HepG2 (cell line): Measurements from ENCODE around the gene MLX. TPM values are rescaled to one million over a fixed set of nuclear protein-coding genes. Genes with fewer than 3 reads are reported as not detected.

Source experiments
- FOXM1 ChIP-seq: sonication (generic); formaldehyde crosslinking; IDR thresholded peaks from 2 replicates; pipeline ENCODE4 v1.5.0; 2020; ENCODE audit warnings: missing genetic modification reagents
- GABPB1 ChIP-seq: IDR thresholded peaks from 2 replicates; pipeline ENCODE4 v1.6.1; 2016; ENCODE audit warnings: mild to moderate bottlenecking, missing genetic modification reagents, moderate library complexity, missing compliant biosample characterization
- HOXA7 ChIP-seq: sonication (generic); formaldehyde crosslinking; IDR thresholded peaks from 2 replicates; pipeline ENCODE4 v1.8.1; 2022; ENCODE audit warnings: mild to moderate bottlenecking, missing genetic modification reagents, moderate library complexity
- ISL2 ChIP-seq: sonication (generic); formaldehyde crosslinking; IDR thresholded peaks from 2 replicates; pipeline ENCODE4 v1.5.0; 2020; ENCODE audit warnings: missing genetic modification reagents
- MEIS1 ChIP-seq: sonication (generic); formaldehyde crosslinking; IDR thresholded peaks from 2 replicates; pipeline ENCODE4 v1.9.0; 2021; ENCODE audit warnings: mild to moderate bottlenecking, missing genetic modification reagents, moderate library complexity, borderline replicate concordance
- MIER3 ChIP-seq: IDR thresholded peaks from 2 replicates; pipeline ENCODE4 v1.6.1; 2016; ENCODE audit warnings: missing compliant biosample characterization, borderline replicate concordance
- NAIF1 ChIP-seq: sonication (generic); formaldehyde crosslinking; IDR thresholded peaks from 2 replicates; pipeline ENCODE4 v1.5.0; 2020; ENCODE audit warnings: mild to moderate bottlenecking, missing genetic modification reagents, borderline replicate concordance
- PAF1 ChIP-seq: IDR thresholded peaks from 2 replicates; pipeline ENCODE4 v1.6.1; 2016; ENCODE audit warnings: missing genetic modification reagents, missing compliant biosample characterization
- PHB2 ChIP-seq: fragments of 450-650 bp; IDR thresholded peaks from 2 replicates; pipeline ENCODE4 v1.6.1; 2018; ENCODE audit not compliant: partially characterized antibody
- POLR2AphosphoS2 ChIP-seq: IDR thresholded peaks from 2 replicates; pipeline ENCODE4 v1.6.1; 2011; ENCODE audit warnings: low read depth, low read length, improper control_type of control experiment
- RAD21 ChIP-seq: fragments of 450-650 bp; formaldehyde crosslinking; IDR thresholded peaks from 2 replicates; pipeline ENCODE4 v1.5.0; 2020; ENCODE audit warnings: mild to moderate bottlenecking
- RBM39 ChIP-seq: fragments of 200-400 bp; formaldehyde crosslinking; IDR thresholded peaks from one replicate; pipeline ENCODE4 v1.6.1; 2018; ENCODE audit warnings: antibody characterized with exemption, mild to moderate bottlenecking, low read depth, low read length; ENCODE audit not compliant: poor library complexity, severe bottlenecking
- TGIF2 ChIP-seq: IDR thresholded peaks from 2 replicates; pipeline ENCODE4 v1.6.1; 2016; ENCODE audit warnings: control low read depth, missing compliant biosample characterization
- ZFP1 ChIP-seq: IDR thresholded peaks from 2 replicates; pipeline ENCODE4 v1.6.1; 2016
- ZFP82 ChIP-seq: sonication (generic); formaldehyde crosslinking; IDR thresholded peaks from 2 replicates; pipeline ENCODE4 v1.5.1; 2020; ENCODE audit warnings: mild to moderate bottlenecking, missing genetic modification reagents, borderline replicate concordance
- ZNF224 ChIP-seq: sonication (generic); formaldehyde crosslinking; IDR thresholded peaks from 2 replicates; pipeline ENCODE4 v1.5.0; 2020; ENCODE audit warnings: mild to moderate bottlenecking, missing genetic modification reagents
- ZNF30 ChIP-seq: sonication (generic); formaldehyde crosslinking; IDR thresholded peaks from 2 replicates; pipeline ENCODE4 v1.5.0; 2020; ENCODE audit warnings: mild to moderate bottlenecking, missing genetic modification reagents
- ZNF317 ChIP-seq: sonication (generic); formaldehyde crosslinking; IDR thresholded peaks from 2 replicates; pipeline ENCODE4 v1.5.0; 2020; ENCODE audit warnings: mild to moderate bottlenecking, missing genetic modification reagents
- polyA plus RNA-seq, 8 experiments: library from polyadenylated mRNA; depleted of rRNA in 3 of 8; stranded (reverse) in 7 of 8; unstranded in 1 of 8; fragments of >200 nt; fragmentation: Illumina TruSeq in 4 of 8; extraction: Trizol in 4 of 8; gene quantifications; 2 replicates each; pipeline versions ENCODE4 v1.2.1 to v1.2.3, GENCODE V29; 2011 to 2016; ENCODE audit warnings: low read depth in 4 of 8, missing spikeins in 1 of 8, mixed read lengths in 1 of 8; ENCODE audit not compliant: insufficient read depth in 1 of 8
- total RNA-seq, 5 experiments: library from RNA; depleted of rRNA; stranded (reverse); fragments of >200 nt; fragmentation: Illumina TruSeq; extraction: Trizol; gene quantifications; 2 replicates each; pipeline ENCODE4 v1.2.3, GENCODE V29; 2016; ENCODE audit warnings: low read depth in 1 of 5
- TF ChIP-seq, protein P1 (sequence below): sonication (generic); formaldehyde crosslinking; conservative IDR thresholded peaks from 2 replicates; pipeline ENCODE4 v1.4.0; 2020; ENCODE audit warnings: missing genetic modification reagents
- TF ChIP-seq, protein P2 (sequence below): sonication (generic); formaldehyde crosslinking; IDR thresholded peaks from 2 replicates; pipeline ENCODE4 v1.4.0; 2020; ENCODE audit warnings: missing genetic modification reagents

The MLX gene
- total and polyA plus RNA-seq, 2 of the 13 experiments (the other 11 are each of a cell fraction or from before 2014, with no cell fraction given): 38.9 to 74.4 TPM

DNA sequence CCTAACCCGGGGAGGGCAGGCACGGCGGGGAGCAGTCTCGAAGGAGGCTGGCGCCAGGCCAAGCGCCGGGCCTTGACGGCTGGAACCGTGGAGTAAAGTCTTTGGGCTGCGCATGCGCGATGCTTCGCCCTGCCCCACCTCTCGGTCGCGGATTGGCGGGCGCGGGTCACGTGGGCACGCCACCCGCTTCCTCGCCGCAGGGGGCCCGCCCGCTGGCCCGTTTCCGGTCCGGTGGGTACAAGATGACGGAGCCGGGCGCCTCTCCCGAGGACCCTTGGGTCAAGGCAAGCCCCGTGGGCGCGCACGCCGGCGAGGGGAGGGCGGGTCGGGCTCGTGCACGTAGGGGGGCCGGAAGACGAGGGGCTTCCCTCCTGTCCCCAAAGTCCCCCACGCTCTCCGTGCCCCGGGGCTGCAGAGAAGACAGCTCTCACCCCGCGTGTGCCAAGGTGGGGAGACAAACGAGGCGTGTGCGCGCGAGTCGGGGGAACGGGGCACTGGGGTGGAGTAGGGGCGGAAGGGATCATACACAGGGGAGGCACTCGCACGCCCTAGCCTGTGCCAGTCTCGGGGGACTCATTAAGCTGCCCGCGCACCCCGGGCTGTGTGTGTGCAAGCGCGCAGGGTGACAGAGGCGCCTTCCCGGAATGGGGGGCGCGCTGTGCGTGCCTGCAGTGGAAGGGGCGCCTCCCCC lies at the start of gene MLX (continued):
- TF ChIP-seq, protein P1, sequence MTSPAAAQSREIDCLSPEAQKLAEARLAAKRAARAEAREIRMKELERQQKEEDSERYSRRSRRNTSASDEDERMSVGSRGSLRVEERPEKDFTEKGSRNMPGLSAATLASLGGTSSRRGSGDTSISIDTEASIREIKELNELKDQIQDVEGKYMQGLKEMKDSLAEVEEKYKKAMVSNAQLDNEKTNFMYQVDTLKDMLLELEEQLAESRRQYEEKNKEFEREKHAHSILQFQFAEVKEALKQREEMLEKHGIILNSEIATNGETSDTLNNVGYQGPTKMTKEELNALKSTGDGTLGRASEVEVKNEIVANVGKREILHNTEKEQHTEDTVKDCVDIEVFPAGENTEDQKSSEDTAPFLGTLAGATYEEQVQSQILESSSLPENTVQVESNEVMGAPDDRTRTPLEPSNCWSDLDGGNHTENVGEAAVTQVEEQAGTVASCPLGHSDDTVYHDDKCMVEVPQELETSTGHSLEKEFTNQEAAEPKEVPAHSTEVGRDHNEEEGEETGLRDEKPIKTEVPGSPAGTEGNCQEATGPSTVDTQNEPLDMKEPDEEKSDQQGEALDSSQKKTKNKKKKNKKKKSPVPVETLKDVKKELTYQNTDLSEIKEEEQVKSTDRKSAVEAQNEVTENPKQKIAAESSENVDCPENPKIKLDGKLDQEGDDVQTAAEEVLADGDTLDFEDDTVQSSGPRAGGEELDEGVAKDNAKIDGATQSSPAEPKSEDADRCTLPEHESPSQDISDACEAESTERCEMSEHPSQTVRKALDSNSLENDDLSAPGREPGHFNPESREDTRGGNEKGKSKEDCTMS (CRISPR knock-in tag): no peak
- TF ChIP-seq MIER3 (CRISPR knock-in tag): no peak; the same call in 1 of the 2 replicates
- TF ChIP-seq PHB2: no peak
- TF ChIP-seq RBM39: peak; percentile 94
- 0 out of 2 replicates have a peak, but pooled peaks have one; percentile 48 for TF ChIP-seq PAF1
- peak; percentile 87 for TF ChIP-seq POLR2AphosphoS2
- TF ChIP-seq RAD21 (CRISPR knock-in tag): peak; percentile 44
- peak; percentile 81 for TF ChIP-seq ZNF317
- TF ChIP-seq MEIS1 (CRISPR knock-in tag): peak; percentile 94
- peak; percentile 97 for TF ChIP-seq GABPB1 (CRISPR knock-in tag)
- TF ChIP-seq, protein P2, sequence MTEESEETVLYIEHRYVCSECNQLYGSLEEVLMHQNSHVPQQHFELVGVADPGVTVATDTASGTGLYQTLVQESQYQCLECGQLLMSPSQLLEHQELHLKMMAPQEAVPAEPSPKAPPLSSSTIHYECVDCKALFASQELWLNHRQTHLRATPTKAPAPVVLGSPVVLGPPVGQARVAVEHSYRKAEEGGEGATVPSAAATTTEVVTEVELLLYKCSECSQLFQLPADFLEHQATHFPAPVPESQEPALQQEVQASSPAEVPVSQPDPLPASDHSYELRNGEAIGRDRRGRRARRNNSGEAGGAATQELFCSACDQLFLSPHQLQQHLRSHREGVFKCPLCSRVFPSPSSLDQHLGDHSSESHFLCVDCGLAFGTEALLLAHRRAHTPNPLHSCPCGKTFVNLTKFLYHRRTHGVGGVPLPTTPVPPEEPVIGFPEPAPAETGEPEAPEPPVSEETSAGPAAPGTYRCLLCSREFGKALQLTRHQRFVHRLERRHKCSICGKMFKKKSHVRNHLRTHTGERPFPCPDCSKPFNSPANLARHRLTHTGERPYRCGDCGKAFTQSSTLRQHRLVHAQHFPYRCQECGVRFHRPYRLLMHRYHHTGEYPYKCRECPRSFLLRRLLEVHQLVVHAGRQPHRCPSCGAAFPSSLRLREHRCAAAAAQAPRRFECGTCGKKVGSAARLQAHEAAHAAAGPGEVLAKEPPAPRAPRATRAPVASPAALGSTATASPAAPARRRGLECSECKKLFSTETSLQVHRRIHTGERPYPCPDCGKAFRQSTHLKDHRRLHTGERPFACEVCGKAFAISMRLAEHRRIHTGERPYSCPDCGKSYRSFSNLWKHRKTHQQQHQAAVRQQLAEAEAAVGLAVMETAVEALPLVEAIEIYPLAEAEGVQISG: peak; percentile 77
- peak; percentile 20; the same call in 1 of the 2 replicates for TF ChIP-seq ZNF30 (CRISPR knock-in tag)
- TF ChIP-seq HOXA7: no peak
- TF ChIP-seq FOXM1 (CRISPR knock-in tag): 0 out of 2 replicates have a peak, but pooled peaks have one; percentile 20
- TF ChIP-seq ZNF224 (CRISPR knock-in tag): 0 out of 2 replicates have a peak, but pooled peaks have one; percentile 55
- no peak for TF ChIP-seq ZFP1 (CRISPR knock-in tag)
- peak; percentile 55; the same call in 1 of the 2 replicates for TF ChIP-seq ISL2 (CRISPR knock-in tag)
- peak; percentile 86 for TF ChIP-seq TGIF2
- peak; percentile 79; the same call in 1 of the 2 replicates for TF ChIP-seq ZFP82 (CRISPR knock-in tag)
- TF ChIP-seq NAIF1 (CRISPR knock-in tag): peak; percentile 82; the same call in 1 of the 2 replicates
